ENCODE data around the gene MLIP. TPM values are rescaled to one million over a fixed set of nuclear protein-coding genes. Genes with fewer than 3 reads are reported as not detected.

The MLIP gene
- total and polyA plus RNA-seq, 2 experiments from 2014 or later, result not detected

GRCh38 chr6:54232703-54233102 lies 121.5 kb downstream of the MLIP start:
- no peaks in the 10 kb centered on the region for H4K20me1 ChIP-seq (replicated peaks; ENCODE audit: insufficient read depth)
- H3K36me3 ChIP-seq (ENCODE audit: insufficient read depth), result no peaks in the 10 kb centered on the region
- H2AFZ ChIP-seq, result no peak overlapping the region
- no peaks in the 10 kb centered on the region for H3F3A ChIP-seq (replicated peaks; ENCODE audit: low read depth)
- H3K4me3 Mint-ChIP-seq, result no peak overlapping the region
- H3K4me1 ChIP-seq (ENCODE audit: insufficient read depth), result no peaks in the 10 kb centered on the region
- H3K27ac Mint-ChIP-seq, result no peak overlapping the region
- H3K79me2 ChIP-seq (replicated peaks; ENCODE audit: insufficient read depth), result no peaks in the 10 kb centered on the region
- peaks cover 4% of the 10 kb centered on the region; the same call in 2 of the 3 replicates for H3K4me1 Mint-ChIP-seq
- 0 out of 2 replicates have a peak, but pooled peaks cover 2% of the 10 kb centered on the region for H3K9me2 ChIP-seq (ENCODE audit: insufficient read depth)
- no peaks in the 10 kb centered on the region for H3K36me3 Mint-ChIP-seq (ENCODE audit: low read depth)
- TF ChIP-seq REST (IDR thresholded peaks at IDR 0.05; ENCODE audit: unreplicated experiment), result no peak
- TF ChIP-seq EZH2phosphoT487 (IDR thresholded peaks at IDR 0.05; ENCODE audit: unreplicated experiment), result no peak
- no peak for TF ChIP-seq JUNB (IDR thresholded peaks at IDR 0.05; ENCODE audit: unreplicated experiment)
- no peak for TF ChIP-seq ETS1 (IDR thresholded peaks at IDR 0.05)
- no peak for TF ChIP-seq POLR2AphosphoS5 (IDR thresholded peaks at IDR 0.05; ENCODE audit: low read depth)
- no peak for TF ChIP-seq NANOG (IDR thresholded peaks at IDR 0.05; ENCODE audit: borderline replicate concordance)
- no peak for TF ChIP-seq ZNF462 (CRISPR knock-in tag; IDR thresholded peaks at IDR 0.05)
- no peak for TF ChIP-seq ZNF114 (CRISPR knock-in tag; IDR thresholded peaks at IDR 0.05)
- peaks cover 2% of the 10 kb centered on the region for H3K27me3 Mint-ChIP-seq (ENCODE audit: insufficient read depth, low read depth, poor library complexity)
- H3K4me2 ChIP-seq, result no peak overlapping the region
- H3K4me3 ChIP-seq, result no peak overlapping the region
- no peaks in the 10 kb centered on the region for H3K9me3 Mint-ChIP-seq
- ATAC-seq (no peak), DNase-seq (ENCODE audit: low spot score) (no peak)
- H3K27ac ChIP-seq (ENCODE audit: low read depth), result no peak overlapping the region
- no peaks in the 10 kb centered on the region for H3K27me3 ChIP-seq (ENCODE audit: insufficient read depth)
